ENCODE results near the gene HOXC4.

DNA sequence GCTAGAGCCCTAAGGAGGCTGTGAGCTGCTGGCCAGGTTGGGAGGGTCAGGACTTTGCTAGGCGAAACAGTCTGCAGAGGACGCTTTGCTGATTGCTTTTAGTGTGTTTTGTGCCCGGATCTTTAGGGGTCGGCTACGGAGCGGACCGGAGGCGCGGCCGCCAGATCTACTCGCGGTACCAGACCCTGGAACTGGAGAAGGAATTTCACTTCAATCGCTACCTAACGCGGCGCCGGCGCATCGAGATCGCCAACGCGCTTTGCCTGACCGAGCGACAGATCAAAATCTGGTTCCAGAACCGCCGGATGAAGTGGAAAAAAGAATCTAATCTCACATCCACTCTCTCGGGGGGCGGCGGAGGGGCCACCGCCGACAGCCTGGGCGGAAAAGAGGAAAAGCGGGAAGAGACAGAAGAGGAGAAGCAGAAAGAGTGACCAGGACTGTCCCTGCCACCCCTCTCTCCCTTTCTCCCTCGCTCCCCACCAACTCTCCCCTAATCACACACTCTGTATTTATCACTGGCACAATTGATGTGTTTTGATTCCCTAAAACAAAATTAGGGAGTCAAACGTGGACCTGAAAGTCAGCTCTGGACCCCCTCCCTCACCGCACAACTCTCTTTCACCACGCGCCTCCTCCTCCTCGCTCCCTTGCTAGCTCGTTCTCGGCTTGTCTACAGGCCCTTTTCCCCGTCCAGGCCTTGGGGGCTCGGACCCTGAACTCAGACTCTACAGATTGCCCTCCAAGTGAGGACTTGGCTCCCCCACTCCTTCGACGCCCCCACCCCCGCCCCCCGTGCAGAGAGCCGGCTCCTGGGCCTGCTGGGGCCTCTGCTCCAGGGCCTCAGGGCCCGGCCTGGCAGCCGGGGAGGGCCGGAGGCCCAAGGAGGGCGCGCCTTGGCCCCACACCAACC lies 23.9 kb upstream of the HOXC4 start:
- TF ChIP-seq, protein P1, sequence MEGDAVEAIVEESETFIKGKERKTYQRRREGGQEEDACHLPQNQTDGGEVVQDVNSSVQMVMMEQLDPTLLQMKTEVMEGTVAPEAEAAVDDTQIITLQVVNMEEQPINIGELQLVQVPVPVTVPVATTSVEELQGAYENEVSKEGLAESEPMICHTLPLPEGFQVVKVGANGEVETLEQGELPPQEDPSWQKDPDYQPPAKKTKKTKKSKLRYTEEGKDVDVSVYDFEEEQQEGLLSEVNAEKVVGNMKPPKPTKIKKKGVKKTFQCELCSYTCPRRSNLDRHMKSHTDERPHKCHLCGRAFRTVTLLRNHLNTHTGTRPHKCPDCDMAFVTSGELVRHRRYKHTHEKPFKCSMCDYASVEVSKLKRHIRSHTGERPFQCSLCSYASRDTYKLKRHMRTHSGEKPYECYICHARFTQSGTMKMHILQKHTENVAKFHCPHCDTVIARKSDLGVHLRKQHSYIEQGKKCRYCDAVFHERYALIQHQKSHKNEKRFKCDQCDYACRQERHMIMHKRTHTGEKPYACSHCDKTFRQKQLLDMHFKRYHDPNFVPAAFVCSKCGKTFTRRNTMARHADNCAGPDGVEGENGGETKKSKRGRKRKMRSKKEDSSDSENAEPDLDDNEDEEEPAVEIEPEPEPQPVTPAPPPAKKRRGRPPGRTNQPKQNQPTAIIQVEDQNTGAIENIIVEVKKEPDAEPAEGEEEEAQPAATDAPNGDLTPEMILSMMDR (IDR thresholded peaks at IDR 0.05 in 8 of 11, conservative IDR thresholded peaks at IDR 0.05 in 3 of 11), result no peak
- no peak for TF ChIP-seq POLR2AphosphoS5 (IDR thresholded peaks at IDR 0.05)

Measured in spleen (tissue), 7 donors.